ENCODE results near the gene RAB43.
"Not testable (repeated sequence)": the region's sequence is repeated elsewhere in the genome, so short reads cannot be mapped to it uniquely, and the experiment has no call there.

The RAB43 gene

DNA sequence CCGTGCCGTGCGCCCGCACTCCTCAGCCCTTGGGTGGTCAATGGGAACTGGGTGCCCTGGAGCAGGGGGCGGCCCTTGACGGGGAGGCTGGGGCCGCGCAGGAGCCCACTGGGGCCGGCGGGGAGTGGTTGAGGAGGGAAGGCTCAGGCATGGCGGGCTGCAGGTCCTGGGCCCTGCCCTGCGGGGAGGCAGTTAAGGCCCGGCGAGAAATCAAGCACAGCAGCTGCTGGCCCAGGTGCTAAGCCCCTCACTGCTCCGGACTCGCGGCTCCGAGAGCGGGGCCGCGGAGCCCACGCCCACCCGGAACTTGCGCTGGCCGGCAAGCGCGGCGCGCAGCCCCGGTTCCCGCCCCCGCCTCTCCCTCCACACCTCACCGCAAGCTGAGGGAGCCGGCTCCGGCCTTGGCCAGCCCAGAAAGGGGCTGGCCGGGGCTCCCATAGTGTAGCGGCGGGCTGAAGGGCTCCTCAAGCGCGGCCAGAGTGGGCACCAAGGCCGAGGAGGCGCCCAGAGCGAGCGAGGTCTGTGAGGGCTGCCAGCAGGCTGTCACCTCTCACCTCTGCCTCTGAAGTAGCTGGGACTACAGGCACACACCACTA lies 53.2 kb downstream of the RAB43 start (continued):
- TF ChIP-seq, protein P1, sequence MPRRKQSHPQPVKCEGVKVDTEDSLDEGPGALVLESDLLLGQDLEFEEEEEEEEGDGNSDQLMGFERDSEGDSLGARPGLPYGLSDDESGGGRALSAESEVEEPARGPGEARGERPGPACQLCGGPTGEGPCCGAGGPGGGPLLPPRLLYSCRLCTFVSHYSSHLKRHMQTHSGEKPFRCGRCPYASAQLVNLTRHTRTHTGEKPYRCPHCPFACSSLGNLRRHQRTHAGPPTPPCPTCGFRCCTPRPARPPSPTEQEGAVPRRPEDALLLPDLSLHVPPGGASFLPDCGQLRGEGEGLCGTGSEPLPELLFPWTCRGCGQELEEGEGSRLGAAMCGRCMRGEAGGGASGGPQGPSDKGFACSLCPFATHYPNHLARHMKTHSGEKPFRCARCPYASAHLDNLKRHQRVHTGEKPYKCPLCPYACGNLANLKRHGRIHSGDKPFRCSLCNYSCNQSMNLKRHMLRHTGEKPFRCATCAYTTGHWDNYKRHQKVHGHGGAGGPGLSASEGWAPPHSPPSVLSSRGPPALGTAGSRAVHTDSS (tag by site-specific recombination; IDR thresholded peaks at IDR 0.05), result no peak
- TF ChIP-seq, protein P2, sequence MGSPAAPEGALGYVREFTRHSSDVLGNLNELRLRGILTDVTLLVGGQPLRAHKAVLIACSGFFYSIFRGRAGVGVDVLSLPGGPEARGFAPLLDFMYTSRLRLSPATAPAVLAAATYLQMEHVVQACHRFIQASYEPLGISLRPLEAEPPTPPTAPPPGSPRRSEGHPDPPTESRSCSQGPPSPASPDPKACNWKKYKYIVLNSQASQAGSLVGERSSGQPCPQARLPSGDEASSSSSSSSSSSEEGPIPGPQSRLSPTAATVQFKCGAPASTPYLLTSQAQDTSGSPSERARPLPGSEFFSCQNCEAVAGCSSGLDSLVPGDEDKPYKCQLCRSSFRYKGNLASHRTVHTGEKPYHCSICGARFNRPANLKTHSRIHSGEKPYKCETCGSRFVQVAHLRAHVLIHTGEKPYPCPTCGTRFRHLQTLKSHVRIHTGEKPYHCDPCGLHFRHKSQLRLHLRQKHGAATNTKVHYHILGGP (tag by site-specific recombination; IDR thresholded peaks at IDR 0.05), result no peak
- TF ChIP-seq ZNF677 (tag by site-specific recombination; IDR thresholded peaks at IDR 0.05) (no peak), ZNF211 (tag by site-specific recombination; IDR thresholded peaks at IDR 0.05; ENCODE audit: low read depth) (no peak), ZNF426 (tag by site-specific recombination; IDR thresholded peaks at IDR 0.05) (no peak), MEIS1 (CRISPR knock-in tag; IDR thresholded peaks at IDR 0.05; ENCODE audit: borderline replicate concordance) (no peak), ZBTB48 (tag by site-specific recombination; IDR thresholded peaks at IDR 0.05) (no peak), ZNF214 (tag by site-specific recombination; IDR thresholded peaks at IDR 0.05; ENCODE audit: borderline replicate concordance) (no peak)
- TF ChIP-seq, protein P3, sequence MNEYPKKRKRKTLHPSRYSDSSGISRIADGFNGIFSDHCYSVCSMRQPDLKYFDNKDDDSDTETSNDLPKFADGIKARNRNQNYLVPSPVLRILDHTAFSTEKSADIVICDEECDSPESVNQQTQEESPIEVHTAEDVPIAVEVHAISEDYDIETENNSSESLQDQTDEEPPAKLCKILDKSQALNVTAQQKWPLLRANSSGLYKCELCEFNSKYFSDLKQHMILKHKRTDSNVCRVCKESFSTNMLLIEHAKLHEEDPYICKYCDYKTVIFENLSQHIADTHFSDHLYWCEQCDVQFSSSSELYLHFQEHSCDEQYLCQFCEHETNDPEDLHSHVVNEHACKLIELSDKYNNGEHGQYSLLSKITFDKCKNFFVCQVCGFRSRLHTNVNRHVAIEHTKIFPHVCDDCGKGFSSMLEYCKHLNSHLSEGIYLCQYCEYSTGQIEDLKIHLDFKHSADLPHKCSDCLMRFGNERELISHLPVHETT (tag by site-specific recombination; IDR thresholded peaks at IDR 0.05), result no peak
- TF ChIP-seq, protein P4, sequence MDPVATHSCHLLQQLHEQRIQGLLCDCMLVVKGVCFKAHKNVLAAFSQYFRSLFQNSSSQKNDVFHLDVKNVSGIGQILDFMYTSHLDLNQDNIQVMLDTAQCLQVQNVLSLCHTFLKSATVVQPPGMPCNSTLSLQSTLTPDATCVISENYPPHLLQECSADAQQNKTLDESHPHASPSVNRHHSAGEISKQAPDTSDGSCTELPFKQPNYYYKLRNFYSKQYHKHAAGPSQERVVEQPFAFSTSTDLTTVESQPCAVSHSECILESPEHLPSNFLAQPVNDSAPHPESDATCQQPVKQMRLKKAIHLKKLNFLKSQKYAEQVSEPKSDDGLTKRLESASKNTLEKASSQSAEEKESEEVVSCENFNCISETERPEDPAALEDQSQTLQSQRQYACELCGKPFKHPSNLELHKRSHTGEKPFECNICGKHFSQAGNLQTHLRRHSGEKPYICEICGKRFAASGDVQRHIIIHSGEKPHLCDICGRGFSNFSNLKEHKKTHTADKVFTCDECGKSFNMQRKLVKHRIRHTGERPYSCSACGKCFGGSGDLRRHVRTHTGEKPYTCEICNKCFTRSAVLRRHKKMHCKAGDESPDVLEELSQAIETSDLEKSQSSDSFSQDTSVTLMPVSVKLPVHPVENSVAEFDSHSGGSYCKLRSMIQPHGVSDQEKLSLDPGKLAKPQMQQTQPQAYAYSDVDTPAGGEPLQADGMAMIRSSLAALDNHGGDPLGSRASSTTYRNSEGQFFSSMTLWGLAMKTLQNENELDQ (tag by site-specific recombination; IDR thresholded peaks at IDR 0.05; ENCODE audit: low read depth), result no peak

DNA sequence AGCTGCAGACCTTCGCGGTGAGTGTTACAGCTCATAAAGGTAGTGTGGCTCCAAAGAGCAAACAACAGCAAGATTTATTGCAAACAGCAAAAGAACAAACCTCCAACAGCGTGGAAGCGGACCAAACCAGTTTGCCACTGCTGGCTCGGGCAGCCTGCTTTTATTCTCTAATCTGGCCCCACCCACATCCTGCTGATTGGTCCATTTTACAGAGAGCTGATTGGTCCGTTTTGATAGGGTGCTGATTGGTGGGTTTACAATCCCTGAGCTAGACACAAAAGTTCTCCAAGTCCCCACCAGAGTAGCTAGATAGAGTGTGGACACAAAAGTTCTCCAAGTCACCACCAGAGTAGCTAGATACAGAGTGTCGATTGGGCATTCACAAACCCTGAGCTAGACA lies 53.9 kb downstream of the RAB43 start:
- not testable (repeated sequence) for H3K4me1 ChIP-seq (ENCODE audit: control insufficient read depth, insufficient read depth, low read length); H3K27ac ChIP-seq (ENCODE audit: extremely low read depth, low read depth, low read length)

DNA sequence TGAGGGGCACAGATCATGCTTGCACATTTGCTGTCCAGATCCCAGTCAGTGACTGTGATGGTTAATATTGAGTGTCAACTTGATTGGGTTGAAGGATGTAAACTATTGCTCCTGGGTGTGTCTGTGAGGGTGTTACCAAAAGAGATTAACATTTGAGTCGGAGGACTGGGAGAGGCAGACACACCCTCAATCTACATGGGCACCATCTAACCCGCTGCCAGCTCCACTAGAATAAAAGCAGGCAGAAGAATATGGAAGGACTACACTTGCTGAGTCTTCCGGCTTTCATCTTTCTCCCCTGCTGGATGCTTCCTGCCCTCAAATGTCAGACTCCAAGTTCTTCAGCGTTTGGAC lies 55.9 kb downstream of the RAB43 start:
- H3K4me1 ChIP-seq (ENCODE audit: control insufficient read depth, insufficient read depth, low read length), result no peaks in the 10 kb centered on the region
- no peak overlapping the region for H3K4me3 ChIP-seq (ENCODE audit: low read depth, low read length)
- H3K27ac ChIP-seq (ENCODE audit: extremely low read depth, low read depth, low read length), result no peak overlapping the region
- peak; percentile 84 for TF ChIP-seq KLF1 (tag by site-specific recombination; IDR thresholded peaks at IDR 0.05)
- TF ChIP-seq PRDM1 (tag by site-specific recombination; IDR thresholded peaks at IDR 0.05), result no peak
- TF ChIP-seq BCL11A (tag by site-specific recombination; IDR thresholded peaks at IDR 0.05; ENCODE audit: low read depth), result no peak
- TF ChIP-seq, protein P4 (tag by site-specific recombination; IDR thresholded peaks at IDR 0.05; ENCODE audit: low read depth), result no peak
- H3K36me3 ChIP-seq (ENCODE audit: control insufficient read depth in 2 of 2, insufficient read depth in 1 of 2, low read length in 2 of 2), result no peaks in the 10 kb centered on the region
- H3K9me3 ChIP-seq (ENCODE audit: control insufficient read depth, insufficient read depth, low read depth, low read length), result no peaks in the 10 kb centered on the region
- ChIA-PET CTCF (interaction anchor here (0.6 to 2.3 kb wide), 4 partner anchors 12 to 97 kb away, joined by 3 to 6 read pairs (median 4); no protein-coding TSS in a partner anchor), POLR2A (interaction anchor here (0.6 kb wide), 1 partner anchor 19 kb away, joined by 3 read pairs; no protein-coding TSS in a partner anchor)

More for the DNA sequence above, 53.9 kb downstream of the RAB43 start:
- H3K9me3 ChIP-seq (ENCODE audit: control insufficient read depth, insufficient read depth, low read depth, low read length); H3K4me3 ChIP-seq (ENCODE audit: low read depth, low read length); POLR2A ChIA-PET; CTCF ChIA-PET; H3K36me3 ChIP-seq (ENCODE audit: control insufficient read depth in 2 of 2, insufficient read depth in 1 of 2, low read length in 2 of 2): not testable (repeated sequence)
